SK-MEL-5 (cell line): ENCODE results near the gene UBC. TPM values are rescaled to one million over a fixed set of nuclear protein-coding genes. Genes with fewer than 3 reads are reported as not detected.
"Not testable (repeated sequence)": the region's sequence is repeated elsewhere in the genome, so short reads cannot be mapped to it uniquely, and the experiment has no call there.

Source experiments
- DNase-seq: peaks from one replicate; pipeline ENCODE4 v3.0.0-alpha.2; 2016; ENCODE audit warnings: low read depth, low spot score
- in situ Hi-C: cut with HindIII; loops from 2 replicates; pipeline ENCODE4 v1.10.0; 2016; ENCODE audit warnings: low sequenced_read_pairs, high pct_unique_total_duplicates, low pct_unique_long_range_greater_than_20kb
- total RNA-seq: library from RNA; depleted of rRNA; stranded (reverse); fragments of >200 nt; shearing (Covaris generic); gene quantifications from 2 replicates; pipeline ENCODE4 v1.2.3, GENCODE V29; 2014

Gene UBC
- total RNA-seq, 1 experiment from 2014 or later = 2,016 TPM

DNA sequence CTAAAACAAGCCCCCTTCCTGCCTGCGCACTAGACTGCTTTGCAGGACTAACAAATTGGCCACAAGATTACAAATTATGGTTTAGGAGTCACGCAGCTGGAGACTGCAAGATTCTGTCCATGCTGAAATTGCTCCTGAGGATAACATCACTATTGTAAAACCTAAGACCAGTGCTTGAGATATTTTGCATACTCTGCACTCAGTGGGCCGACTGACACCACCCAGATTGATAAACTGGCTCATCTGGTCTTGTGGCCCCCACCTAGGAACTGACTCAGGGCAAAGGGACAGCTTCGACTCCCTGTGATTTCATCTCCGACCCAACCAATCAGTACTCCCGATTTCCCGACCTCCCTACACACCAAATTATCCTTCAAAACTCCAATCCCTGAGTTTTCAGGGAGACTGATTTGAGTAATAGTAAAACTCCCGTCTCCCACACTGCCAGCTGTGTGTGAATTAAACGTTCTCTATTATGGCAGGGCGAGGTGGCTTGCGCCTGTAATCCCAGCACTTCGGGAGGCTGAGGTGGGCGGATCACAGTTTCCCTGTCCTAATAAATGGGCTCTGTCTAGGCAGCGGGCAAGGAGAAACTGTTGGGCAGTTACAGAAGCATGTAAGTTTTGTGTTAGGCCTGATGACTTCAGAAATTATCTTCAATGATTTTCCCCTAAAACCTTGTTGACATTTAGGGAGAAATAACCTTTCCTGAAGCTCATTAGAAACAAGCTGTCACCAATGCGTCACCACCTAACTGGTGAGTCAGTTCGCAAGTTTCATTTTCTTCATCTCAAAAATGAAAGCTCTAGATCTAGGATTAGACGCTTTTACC is 5.3 kb upstream of the UBC start:
- in situ Hi-C loops = no loop called here

DNA sequence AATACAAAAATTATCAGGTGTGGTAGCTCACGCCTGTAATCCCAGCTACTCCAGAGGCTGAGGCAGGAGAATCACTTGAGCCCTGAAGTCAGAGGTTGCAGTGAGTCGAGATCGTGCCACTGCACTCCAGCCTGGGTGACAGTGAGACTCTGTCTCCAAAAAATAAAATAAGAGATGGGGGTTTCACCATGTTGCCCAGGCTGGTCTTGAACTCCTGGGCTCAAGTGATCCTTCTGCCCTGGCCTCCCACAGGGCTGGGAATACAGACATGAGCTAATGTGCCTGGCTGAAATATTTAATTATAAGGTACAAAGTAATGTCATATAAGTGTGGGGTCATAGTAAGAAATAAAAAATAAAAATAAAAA is 4.2 kb upstream of the UBC start:
- DNase-seq, in situ Hi-C loops: not testable (repeated sequence)

More for the DNA sequence above, 5.3 kb upstream of the UBC start:
- peak; percentile 77 for DNase-seq

DNA sequence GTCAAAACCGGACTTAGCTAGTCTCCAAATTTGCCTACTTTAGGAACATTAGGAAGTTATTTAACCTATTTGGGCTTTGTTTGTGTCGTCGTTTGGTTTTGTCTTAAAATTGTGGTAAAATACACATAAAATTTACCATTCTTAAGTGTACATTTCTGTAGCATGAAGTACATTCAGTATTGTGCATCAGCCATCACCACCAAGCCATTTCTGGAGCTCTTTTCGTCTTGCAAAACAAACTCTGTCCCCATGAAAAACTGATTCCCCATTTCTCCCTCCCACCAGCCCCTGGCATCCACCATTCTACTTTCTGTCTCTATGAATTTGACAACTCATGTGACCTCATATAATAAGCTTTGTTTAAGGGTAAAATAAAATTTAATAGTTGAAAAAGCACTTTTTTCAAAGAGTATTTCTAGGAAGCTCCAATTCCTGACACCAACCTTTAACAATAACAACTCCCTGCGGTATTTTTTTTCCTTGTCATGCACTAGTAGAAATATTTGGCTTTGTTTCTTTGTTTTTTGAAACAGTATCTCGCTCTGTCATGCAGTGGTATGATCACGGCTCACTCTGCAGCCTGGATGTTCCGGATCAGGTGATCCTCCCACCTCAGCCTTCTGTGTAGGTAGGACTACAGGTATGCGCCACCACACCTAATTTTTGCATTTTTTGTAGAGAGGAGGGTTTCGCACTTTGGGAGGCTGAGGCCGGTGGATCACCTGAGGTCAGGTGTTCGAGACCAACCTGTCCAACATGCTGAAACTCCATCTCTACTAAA is 3.6 kb upstream of the UBC start:
- in situ Hi-C loops = no loop called here
- DNase-seq = no peak

DNA sequence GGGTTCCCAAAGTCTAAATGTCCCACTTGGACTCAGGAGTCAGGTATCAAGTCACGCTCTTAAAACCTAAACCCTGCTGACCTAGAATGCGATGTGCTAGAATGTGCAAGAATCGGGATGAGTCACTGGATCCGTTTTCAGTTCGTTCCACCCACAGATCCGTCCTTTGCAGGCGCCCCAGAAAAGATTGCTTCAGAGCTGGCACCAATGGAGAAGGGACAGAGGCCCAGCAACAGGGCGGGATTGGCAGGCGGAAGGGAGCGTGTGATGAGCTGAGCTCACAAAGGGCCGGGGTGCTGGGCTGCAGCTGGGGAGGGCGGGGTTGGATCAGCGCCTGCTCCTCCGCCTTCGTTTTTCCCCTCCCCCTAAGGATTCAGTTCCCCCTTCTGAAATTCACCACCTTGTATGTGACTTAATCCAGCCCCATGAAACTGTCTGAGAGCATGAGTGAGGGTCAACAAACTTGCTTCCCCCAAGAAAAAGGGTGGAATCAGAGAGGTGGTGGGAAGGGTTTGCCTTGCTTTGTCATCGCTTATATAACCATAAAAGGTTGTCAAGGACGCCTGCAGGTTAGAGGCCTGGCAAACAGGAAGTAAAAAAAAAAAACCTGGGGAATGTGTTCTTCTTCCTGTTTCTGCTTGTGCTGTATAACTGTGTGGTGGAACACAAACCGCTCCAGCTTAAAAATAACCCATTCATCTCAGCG is 2.8 kb upstream of the UBC start:
- DNase-seq = peak; percentile 100
- in situ Hi-C loops = no loop called here

DNA sequence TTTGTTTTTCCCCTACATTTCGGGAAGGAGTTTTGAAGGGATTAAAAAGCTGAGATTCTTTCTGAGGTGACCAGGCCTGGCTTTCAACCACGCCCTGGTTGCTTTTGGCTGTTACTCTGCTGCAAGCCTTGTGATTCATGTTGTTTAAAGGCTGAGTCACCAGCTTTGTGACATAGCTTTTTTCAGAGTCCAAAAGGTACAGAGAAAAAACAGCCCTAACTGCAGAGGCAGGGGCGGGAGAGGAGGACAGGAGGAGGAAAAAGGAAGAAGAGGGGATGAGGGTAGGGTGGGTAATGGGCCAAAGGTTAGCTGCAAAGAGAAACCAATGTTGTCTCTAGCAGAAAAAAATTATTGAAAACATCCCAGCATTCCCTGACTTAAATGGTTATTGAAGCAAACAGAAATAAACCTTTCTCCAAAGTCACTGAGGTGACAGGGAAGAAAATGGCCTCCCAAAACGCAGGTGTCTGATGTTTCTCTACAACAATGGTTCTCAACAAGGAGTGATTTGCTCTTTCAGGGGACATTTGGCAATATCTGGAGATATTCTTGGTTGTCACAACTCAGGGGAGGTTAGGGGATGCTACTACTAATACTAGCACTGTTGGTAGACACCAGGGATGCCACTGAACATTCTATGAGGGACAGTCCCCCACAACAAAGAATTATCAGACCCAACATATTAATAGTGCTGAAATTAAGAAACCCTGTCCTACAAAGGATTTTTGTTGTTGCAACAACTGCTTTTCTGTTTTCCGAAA is 2.1 kb upstream of the UBC start:
- DNase-seq = peak; percentile 66

DNA sequence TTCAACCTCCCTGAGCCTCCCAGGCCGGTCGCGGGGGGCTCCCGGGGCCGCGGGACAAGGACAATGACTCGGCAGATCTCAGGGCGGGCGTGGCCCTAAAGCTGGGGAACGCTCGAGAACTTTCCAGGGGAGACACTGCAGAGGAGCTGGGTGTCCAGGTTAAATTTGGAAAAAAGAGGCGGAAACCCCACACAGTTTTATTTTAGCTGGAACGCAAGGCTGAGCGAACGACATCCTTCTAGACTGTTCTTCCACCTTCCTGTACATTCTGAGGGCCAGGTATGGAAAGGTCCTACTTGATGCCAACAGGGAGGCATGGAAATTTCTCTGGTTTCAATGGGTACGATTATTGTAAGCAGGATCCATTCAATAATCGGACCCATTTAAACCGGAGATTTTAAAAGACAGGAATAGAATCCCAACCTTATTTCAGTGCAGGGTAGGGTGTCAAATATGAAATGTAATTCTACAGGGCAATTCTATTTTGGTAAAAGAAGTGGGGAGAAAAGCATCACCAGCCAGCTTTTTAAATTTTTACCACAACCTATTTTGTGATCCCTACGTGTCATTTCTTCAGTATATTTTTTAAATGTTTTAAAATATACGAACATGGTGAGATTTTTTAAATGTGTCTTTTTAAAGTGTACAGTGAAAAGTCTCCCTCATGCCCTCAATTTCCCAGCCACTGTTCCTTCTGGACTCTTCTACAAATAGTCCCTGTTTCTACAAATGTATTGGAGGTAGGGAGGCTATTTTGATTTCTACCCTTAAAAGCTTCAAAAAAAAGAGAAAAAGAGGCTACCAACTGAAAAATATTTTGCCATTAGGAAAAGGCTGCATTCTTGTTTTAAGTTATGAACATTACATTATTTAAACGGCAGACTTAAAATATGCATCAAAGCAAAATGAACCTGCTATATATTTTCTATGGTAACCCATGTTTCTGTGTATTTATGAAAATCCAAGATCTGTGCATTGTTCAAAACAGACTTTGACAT is 1.1 kb upstream of the UBC start:
- in situ Hi-C loops = no loop called here
- DNase-seq = no peak

More for the DNA sequence above, 2.1 kb upstream of the UBC start:
- in situ Hi-C loops = no loop called here

DNA sequence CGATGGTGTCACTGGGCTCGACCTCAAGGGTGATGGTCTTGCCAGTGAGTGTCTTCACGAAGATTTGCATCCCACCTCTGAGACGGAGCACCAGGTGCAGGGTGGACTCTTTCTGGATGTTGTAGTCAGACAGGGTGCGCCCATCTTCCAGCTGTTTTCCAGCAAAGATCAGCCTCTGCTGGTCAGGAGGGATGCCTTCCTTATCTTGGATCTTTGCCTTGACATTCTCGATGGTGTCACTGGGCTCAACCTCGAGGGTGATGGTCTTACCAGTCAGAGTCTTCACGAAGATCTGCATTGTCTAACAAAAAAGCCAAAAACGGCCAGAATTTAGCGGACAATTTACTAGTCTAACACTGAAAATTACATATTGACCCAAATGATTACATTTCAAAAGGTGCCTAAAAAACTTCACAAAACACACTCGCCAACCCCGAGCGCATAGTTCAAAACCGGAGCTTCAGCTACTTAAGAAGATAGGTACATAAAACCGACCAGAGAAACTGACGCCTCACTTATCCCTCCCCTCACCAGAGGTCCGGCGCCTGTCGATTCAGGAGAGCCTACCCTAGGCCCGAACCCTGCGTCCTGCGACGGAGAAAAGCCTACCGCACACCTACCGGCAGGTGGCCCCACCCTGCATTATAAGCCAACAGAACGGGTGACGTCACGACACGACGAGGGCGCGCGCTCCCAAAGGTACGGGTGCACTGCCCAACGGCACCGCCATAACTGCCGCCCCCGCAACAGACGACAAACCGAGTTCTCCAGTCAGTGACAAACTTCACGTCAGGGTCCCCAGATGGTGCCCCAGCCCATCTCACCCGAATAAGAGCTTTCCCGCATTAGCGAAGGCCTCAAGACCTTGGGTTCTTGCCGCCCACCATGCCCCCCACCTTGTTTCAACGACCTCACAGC is 717 bp downstream of the UBC start:
- DNase-seq = peak; percentile 85
- in situ Hi-C loops = no loop called here

DNA sequence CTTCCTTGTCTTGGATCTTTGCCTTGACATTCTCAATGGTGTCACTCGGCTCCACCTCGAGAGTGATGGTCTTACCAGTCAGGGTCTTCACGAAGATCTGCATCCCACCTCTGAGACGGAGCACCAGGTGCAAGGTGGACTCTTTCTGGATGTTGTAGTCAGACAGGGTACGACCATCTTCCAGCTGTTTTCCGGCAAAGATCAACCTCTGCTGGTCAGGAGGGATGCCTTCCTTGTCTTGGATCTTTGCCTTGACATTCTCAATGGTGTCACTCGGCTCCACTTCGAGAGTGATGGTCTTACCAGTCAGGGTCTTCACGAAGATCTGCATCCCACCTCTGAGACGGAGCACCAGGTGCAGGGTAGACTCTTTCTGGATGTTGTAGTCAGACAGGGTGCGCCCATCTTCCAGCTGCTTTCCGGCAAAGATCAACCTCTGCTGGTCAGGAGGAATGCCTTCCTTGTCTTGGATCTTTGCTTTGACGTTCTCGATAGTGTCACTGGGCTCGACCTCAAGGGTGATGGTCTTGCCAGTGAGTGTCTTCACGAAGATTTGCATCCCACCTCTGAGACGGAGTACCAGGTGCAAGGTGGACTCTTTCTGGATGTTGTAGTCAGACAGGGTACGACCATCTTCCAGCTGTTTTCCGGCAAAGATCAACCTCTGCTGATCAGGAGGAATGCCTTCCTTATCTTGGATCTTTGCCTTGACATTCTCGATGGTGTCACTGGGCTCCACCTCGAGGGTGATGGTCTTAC is 1.7 kb downstream of the UBC start:
- in situ Hi-C loops = not testable (repeated sequence)

DNA sequence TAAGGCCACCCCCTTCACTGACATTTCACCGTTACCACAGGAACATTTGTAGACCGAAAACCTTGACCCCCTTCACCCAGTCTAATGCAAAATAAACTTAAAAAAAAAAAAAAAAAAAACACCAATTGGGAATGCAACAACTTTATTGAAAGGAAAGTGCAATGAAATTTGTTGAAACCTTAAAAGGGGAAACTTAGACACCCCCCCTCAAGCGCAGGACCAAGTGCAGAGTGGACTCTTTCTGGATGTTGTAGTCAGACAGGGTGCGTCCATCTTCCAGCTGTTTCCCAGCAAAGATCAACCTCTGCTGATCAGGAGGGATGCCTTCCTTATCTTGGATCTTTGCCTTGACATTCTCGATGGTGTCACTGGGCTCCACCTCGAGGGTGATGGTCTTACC is 2.9 kb downstream of the UBC start:
- in situ Hi-C loops = not testable (repeated sequence)

More for the DNA sequence above, 1.7 kb downstream of the UBC start:
- DNase-seq = not testable (repeated sequence)

DNA sequence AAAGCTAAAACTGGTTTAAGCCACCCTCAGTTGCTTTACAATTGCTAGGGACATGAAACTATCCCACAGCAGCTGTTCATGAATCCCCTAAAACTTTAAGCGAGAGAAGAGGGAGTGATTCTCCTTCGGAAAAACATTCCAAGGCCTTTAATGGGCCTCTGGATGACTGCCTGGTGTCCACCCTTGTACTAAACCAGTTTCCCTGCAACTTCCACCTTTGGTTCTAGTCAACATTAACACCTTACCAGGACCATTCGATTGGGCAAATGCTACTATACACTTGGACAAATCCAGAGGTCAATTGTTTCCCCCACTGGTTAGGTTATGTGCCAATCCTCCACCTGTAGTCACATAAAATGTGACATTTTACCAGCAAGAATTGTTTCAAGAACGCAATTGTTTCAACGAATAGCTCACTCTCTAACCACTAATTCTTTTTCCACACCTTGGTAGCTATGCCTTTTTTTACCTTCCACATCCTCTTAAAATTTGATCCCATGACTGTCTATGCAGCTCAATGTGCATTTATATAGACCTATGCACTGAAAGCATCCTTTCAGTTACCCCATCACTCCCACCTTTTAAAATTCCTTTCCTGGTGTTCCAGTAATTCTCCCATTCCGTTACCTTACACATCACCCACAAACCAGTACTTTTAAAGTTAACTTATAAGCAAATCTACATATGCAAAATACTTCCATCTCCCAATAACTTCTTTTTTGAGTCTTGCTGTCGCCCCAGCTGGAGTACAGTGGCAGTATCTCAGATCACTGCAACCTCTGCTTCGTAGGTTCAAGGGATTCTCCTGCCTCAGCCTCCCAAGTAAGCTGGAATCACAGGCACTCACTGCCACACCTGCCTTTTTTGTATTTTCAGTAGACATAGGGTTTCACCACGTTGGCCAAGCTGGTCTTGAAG is 3.6 kb downstream of the UBC start:
- no peak for DNase-seq

More for the DNA sequence above, 2.9 kb downstream of the UBC start:
- not testable (repeated sequence) for DNase-seq

DNA sequence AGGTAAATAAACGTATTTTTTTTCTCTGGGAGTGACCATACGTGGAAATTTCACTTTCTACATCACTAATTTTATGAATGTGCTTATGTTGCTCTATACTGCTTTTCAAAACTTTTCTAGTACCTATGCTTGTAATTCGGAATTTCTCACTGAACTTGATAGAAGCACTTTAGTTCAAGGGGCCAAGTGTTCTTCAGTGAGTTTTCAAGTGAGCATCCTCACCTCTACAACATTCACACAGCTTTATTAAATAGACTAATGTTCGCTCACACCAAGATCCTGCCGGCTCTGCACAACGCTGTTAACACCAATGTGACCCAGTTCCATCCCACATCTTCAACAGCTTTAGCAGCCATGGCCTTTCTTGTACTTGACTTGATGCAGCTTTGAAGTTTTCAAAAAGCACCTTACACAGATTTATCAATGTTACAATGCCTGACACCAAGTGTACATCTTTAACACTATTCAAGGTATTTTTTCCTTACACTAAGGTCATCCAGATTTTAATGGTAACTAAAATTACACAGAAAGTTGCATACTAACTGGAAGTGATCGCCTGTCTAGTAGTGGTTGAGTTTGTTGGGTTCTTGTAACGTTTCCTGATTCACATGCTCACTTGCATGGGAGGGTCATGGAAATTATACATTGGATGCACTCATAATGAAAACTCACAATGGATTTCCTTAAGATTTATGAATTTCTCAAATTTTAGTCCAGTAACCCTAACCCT is 4.5 kb downstream of the UBC start:
- in situ Hi-C loops = no loop called here
- DNase-seq = no peak

More for the DNA sequence above, 3.6 kb downstream of the UBC start:
- in situ Hi-C loops = no loop called here

DNA sequence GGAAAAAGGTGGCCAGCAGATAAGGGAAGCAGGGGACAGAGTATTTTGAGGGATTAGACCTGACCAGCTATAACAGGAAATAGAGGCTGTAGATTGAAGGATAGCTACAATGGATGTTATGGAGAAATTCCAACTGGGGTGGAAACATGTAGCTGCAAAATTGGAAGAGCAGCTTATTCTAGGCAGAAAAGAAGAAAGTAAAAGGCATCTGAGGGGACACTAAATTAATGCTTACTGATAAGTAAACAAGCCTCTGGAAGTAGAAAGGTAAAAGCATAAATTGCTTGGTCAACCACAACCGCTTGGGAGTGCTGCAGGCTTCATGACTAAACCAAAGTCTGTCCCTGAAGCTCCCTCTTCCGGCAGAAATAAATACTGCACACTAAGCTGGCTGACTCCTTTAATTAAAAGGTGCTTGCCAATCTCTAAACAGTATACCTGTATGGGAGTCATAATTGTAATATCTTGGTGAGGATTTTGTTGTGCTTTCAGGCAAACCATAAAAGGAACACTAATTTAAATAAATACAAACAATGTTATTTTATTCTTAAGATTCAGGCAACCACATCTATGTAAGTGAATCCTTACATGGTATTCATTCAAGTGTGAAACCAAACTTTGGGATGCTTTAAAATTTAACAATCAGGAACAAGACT is 7.7 kb downstream of the UBC start:
- in situ Hi-C loops = no loop called here
- DNase-seq = peak; percentile 97
